ENCODE measurements around the gene BLM. TPM values are rescaled to one million over a fixed set of nuclear protein-coding genes. Genes with fewer than 3 reads are reported as not detected.
"Not testable (repeated sequence)": the region's sequence is repeated elsewhere in the genome, so short reads cannot be mapped to it uniquely, and the experiment has no call there.

The BLM gene
- 1 to 10 TPM; 3.7 to 4.4 TPM for total RNA-seq
- polyA plus RNA-seq (ENCODE audit: insufficient read length in 6 of 6): 10 to 100 TPM in 3 of 6 donors, 1 to 10 TPM in 3; 7.2 to 13.1 (median 10.1) TPM
- long read RNA-seq, donor 1: 0 reads
- long read RNA-seq, donor 2, full-length matches to known transcripts: 1 of 1 reads
- long read RNA-seq, donor 2, partial matches to known transcripts: 0 of 1 reads
- long read RNA-seq, donor 2, other reads (novel, unspliced or antisense): 0 of 1 reads
- long read RNA-seq, donor 3: 0 reads
- long read RNA-seq, donor 4, full-length matches to known transcripts: 1 of 2 reads
- long read RNA-seq, donor 4, partial matches to known transcripts: 1 of 2 reads
- long read RNA-seq, donor 4, other reads (novel, unspliced or antisense): 0 of 2 reads
- long read RNA-seq, donor 5: 0 reads
- long read RNA-seq, donor 6, full-length matches to known transcripts: 1 of 1 reads
- long read RNA-seq, donor 6, partial matches to known transcripts: 0 of 1 reads
- long read RNA-seq, donor 6, other reads (novel, unspliced or antisense): 0 of 1 reads
- long read RNA-seq, donor 7: 0 reads
- long read RNA-seq, donor 8: 0 reads
- long read RNA-seq, donor 9: 0 reads
- long read RNA-seq, donor 10, transcript BLM-210 (4 exons, 1,024 nt): major isoform, 5 of 6 reads
- long read RNA-seq, donor 10, partial matches to known transcripts: 1 of 6 reads
- long read RNA-seq, donor 10, other reads (novel, unspliced or antisense): 0 of 6 reads
- long read RNA-seq, donor 11: 0 reads
- long read RNA-seq, donor 12: 0 reads

GRCh38 chr15:90716976-90717821, at the start of gene BLM:
Gene BLM, plus strand, starts transcription at chr15:90717346. Its CDS starts 30,047 bp downstream, at chr15:90747393.
- intact Hi-C loops (cut with DNase I): no loop called here
- peak; percentile 100 for ATAC-seq
- TF ChIP-seq CTCF (IDR thresholded peaks at IDR 0.05): peak; percentile 27 to 72
- H3K27ac ChIP-seq: peak within 1 kb of the TSS; percentile 92 to 97
- DNase-seq: peak; percentile 95 to 98 (median 96)
- no peaks in the 10 kb centered on the region for H3K9me3 ChIP-seq
- peaks cover 5 to 21% of the 10 kb centered on the region in 2 donors for H3K4me1 ChIP-seq
- H3K27me3 ChIP-seq: no peaks in the 10 kb centered on the region
- no peaks in the 10 kb centered on the region for H3K36me3 ChIP-seq
- peak within 1 kb of the TSS; percentile 62 to 66 for H3K4me3 ChIP-seq

GRCh38 chr15:90667755-90668345, 49.3 kb upstream of the BLM start:
- H3K9me3 ChIP-seq; ATAC-seq; intact Hi-C loops (cut with DNase I); H3K27ac ChIP-seq; H3K4me3 ChIP-seq; H3K36me3 ChIP-seq; H3K27me3 ChIP-seq; DNase-seq: not testable (repeated sequence)
- peaks cover 0 to 13% of the 10 kb centered on the region in 2 donors for H3K4me1 ChIP-seq

GRCh38 chr15:90670631-90671030, 46.5 kb upstream of the BLM start:
- H3K27ac ChIP-seq; H3K9me3 ChIP-seq; H3K36me3 ChIP-seq; H3K4me1 ChIP-seq; H3K27me3 ChIP-seq; intact Hi-C loops (cut with DNase I); DNase-seq; H3K4me3 ChIP-seq; ATAC-seq: not testable (repeated sequence)

- no peak for DNase-seq
- no peaks in the 10 kb centered on the region for H3K9me3 ChIP-seq
- H3K4me1 ChIP-seq: peaks cover 0 to 4% of the 10 kb centered on the region in 2 donors
- intact Hi-C loops (cut with DNase I): no loop called here
- no peak for TF ChIP-seq CTCF (IDR thresholded peaks at IDR 0.05)
- H3K27me3 ChIP-seq: no peaks in the 10 kb centered on the region
- ATAC-seq: no peak
- no peak overlapping the region for H3K4me3 ChIP-seq
- H3K36me3 ChIP-seq: no peaks in the 10 kb centered on the region
- H3K27ac ChIP-seq: no peak overlapping the region
Measured at GRCh38 chr15:90671216-90671615, 45.9 kb upstream of the BLM start.

GRCh38 chr15:90673357-90673756, 43.8 kb upstream of the BLM start:
- intact Hi-C loops (cut with DNase I); H3K9me3 ChIP-seq; H3K27ac ChIP-seq; H3K4me3 ChIP-seq; H3K27me3 ChIP-seq; DNase-seq; H3K36me3 ChIP-seq; H3K4me1 ChIP-seq; ATAC-seq: not testable (repeated sequence)

- Histone ChIP-seq H3K27me3 (no peaks in the 10 kb centered on the region), H3K27ac (no peak overlapping the region), H3K4me3 (no peak overlapping the region), H3K4me1 (no peaks in the 10 kb centered on the region), H3K9me3 (no peaks in the 10 kb centered on the region), H3K36me3 (no peaks in the 10 kb centered on the region)
- TF ChIP-seq CTCF (IDR thresholded peaks at IDR 0.05): no peak
- no peak for DNase-seq
- ATAC-seq: no peak
- intact Hi-C loops (cut with DNase I): no loop called here
Measured at GRCh38 chr15:90674476-90674875, 42.7 kb upstream of the BLM start.
